CD4-positive, alpha-beta T cell treated with Interleukin-21 for 1 hour (primary cell): Measurements from ENCODE around the gene CFAP74.
"Not testable (repeated sequence)": the region's sequence is repeated elsewhere in the genome, so short reads cannot be mapped to it uniquely, and the experiment has no call there.

Experiments
- DNase-seq: peaks from one replicate; pipeline ENCODE4 v3.0.0-alpha.2; 2020

CFAP74 gene

GRCh38 chr1:1986451-1987141 lies 17.0 kb downstream of the CFAP74 start:
- no peak for DNase-seq

GRCh38 chr1:1985375-1986050 lies 18.1 kb downstream of the CFAP74 start:
- DNase-seq: no peak

- no peak for DNase-seq
Observed at GRCh38 chr1:1984560-1985070, 19.0 kb downstream of the CFAP74 start.

GRCh38 chr1:1982379-1983232 lies 21.0 kb downstream of the CFAP74 start:
- DNase-seq: no peak

- not testable (repeated sequence) for DNase-seq
Observed at GRCh38 chr1:1981631-1982327, 21.8 kb downstream of the CFAP74 start.

- DNase-seq: no peak
Observed at GRCh38 chr1:1981142-1981500, 22.5 kb downstream of the CFAP74 start.

- DNase-seq: no peak
Observed at GRCh38 chr1:1980467-1981141, 23.0 kb downstream of the CFAP74 start.

GRCh38 chr1:1979482-1980165 lies 24.0 kb downstream of the CFAP74 start:
- DNase-seq: no peak

- DNase-seq: not testable (repeated sequence)
Observed at GRCh38 chr1:1978690-1979481, 24.7 kb downstream of the CFAP74 start.

- DNase-seq: no peak
Observed at GRCh38 chr1:1978108-1978507, 25.5 kb downstream of the CFAP74 start.

- no peak for DNase-seq
Observed at GRCh38 chr1:1976031-1976430, 27.6 kb downstream of the CFAP74 start.

GRCh38 chr1:1975535-1975934 lies 28.1 kb downstream of the CFAP74 start:
- no peak for DNase-seq

- no peak for DNase-seq
Observed at GRCh38 chr1:1974834-1975233, 28.8 kb downstream of the CFAP74 start.

- DNase-seq: no peak
Observed at GRCh38 chr1:1973716-1974642, 29.6 kb downstream of the CFAP74 start.

GRCh38 chr1:1972976-1973715 lies 30.4 kb downstream of the CFAP74 start:
- DNase-seq: no peak

- no peak for DNase-seq
Observed at GRCh38 chr1:1971688-1972087, 31.9 kb downstream of the CFAP74 start.

GRCh38 chr1:1971017-1971416 lies 32.6 kb downstream of the CFAP74 start:
- DNase-seq: no peak

GRCh38 chr1:1969953-1970716 lies 33.5 kb downstream of the CFAP74 start:
- DNase-seq: no peak
